H9 (cell line): ENCODE data around the gene PYGO2. TPM values are rescaled to one million over a fixed set of nuclear protein-coding genes. Genes with fewer than 3 reads are reported as not detected.

Source experiments
- DNase-seq: peaks from one replicate; pipeline ENCODE4 v3.0.0-alpha.2; 2017
- H2AFZ ChIP-seq: one replicate; pipeline ENCODE4 v1.6.1; 2013; ENCODE audit warnings: mild to moderate bottlenecking, low read length, control low read depth, moderate library complexity
- H2AK5ac ChIP-seq: 2 replicates; pipeline ENCODE4 v1.6.1; 2013; ENCODE audit warnings: low read length, control low read depth, mixed read lengths; ENCODE audit not compliant: insufficient read length
- H2BK120ac ChIP-seq: one replicate; pipeline ENCODE4 v1.6.1; 2013; ENCODE audit warnings: low read depth, mild to moderate bottlenecking, low read length, control low read depth, inconsistent platforms; ENCODE audit not compliant: poor library complexity, severe bottlenecking
- H2BK12ac ChIP-seq: 2 replicates; pipeline ENCODE4 v1.6.1; 2013; ENCODE audit warnings: low read length, control low read depth, mixed read lengths, low read depth; ENCODE audit not compliant: insufficient read length
- H2BK15ac ChIP-seq: 2 replicates; pipeline ENCODE4 v1.6.1; 2013; ENCODE audit warnings: low read depth, low read length, control low read depth
- H2BK20ac ChIP-seq: one replicate; pipeline ENCODE4 v1.6.1; 2013; ENCODE audit warnings: low read depth, mild to moderate bottlenecking, low read length, control low read depth, inconsistent platforms; ENCODE audit not compliant: poor library complexity, severe bottlenecking
- H2BK5ac ChIP-seq: 2 replicates; pipeline ENCODE4 v1.6.1; 2013; ENCODE audit warnings: low read length, control low read depth, mixed read lengths; ENCODE audit not compliant: insufficient read length
- H3K14ac ChIP-seq: 2 replicates; pipeline ENCODE4 v1.6.1; 2013; ENCODE audit warnings: low read length, control low read depth; ENCODE audit not compliant: insufficient read depth
- H3K18ac ChIP-seq: 2 replicates; pipeline ENCODE4 v1.6.1; 2013; ENCODE audit warnings: low read depth, mild to moderate bottlenecking, mixed read lengths, low read length, control low read depth; ENCODE audit not compliant: insufficient read length
- H3K23ac ChIP-seq: 2 replicates; pipeline ENCODE4 v1.6.1; 2013; ENCODE audit warnings: low read length, control low read depth, mixed read lengths, low read depth; ENCODE audit not compliant: insufficient read length
- H3K23me2 ChIP-seq: 2 replicates; pipeline ENCODE4 v1.6.1; 2013; ENCODE audit warnings: low read depth, mild to moderate bottlenecking, mixed read lengths, low read length, control low read depth; ENCODE audit not compliant: insufficient read length, poor library complexity, severe bottlenecking
- H3K27ac ChIP-seq: 2 replicates; pipeline ENCODE4 v1.5.1; 2013; ENCODE audit warnings: low read length, control low read depth, mixed read lengths, low read depth; ENCODE audit not compliant: insufficient read length
- H3K27me3 ChIP-seq: 2 replicates; pipeline ENCODE4 v1.6.1; 2013; ENCODE audit warnings: low read length, control low read depth, inconsistent platforms; ENCODE audit not compliant: insufficient read depth
- H3K4ac ChIP-seq: 2 replicates; pipeline ENCODE4 v1.6.1; 2013; ENCODE audit warnings: low read depth, mild to moderate bottlenecking, control low read depth, inconsistent platforms, low read length, moderate library complexity
- H3K4me1 ChIP-seq: 2 replicates; pipeline ENCODE4 v1.6.1; 2013; ENCODE audit warnings: low read length, control low read depth, inconsistent platforms; ENCODE audit not compliant: insufficient read depth
- H3K4me2 ChIP-seq: 2 replicates; pipeline ENCODE4 v1.6.1; 2013; ENCODE audit warnings: low read length, control low read depth, mixed read lengths; ENCODE audit not compliant: insufficient read length, insufficient read depth
- H3K56ac ChIP-seq: 2 replicates; pipeline ENCODE4 v1.6.1; 2013; ENCODE audit warnings: low read depth, mild to moderate bottlenecking, mixed read lengths, low read length, control low read depth; ENCODE audit not compliant: insufficient read length
- H3K79me1 ChIP-seq: 2 replicates; pipeline ENCODE4 v1.6.1; 2013; ENCODE audit warnings: low read depth, mild to moderate bottlenecking, moderate library complexity, low read length, control low read depth, inconsistent platforms; ENCODE audit not compliant: insufficient read depth, poor library complexity, severe bottlenecking
- H3K79me2 ChIP-seq: 2 replicates; pipeline ENCODE4 v1.6.1; 2013; ENCODE audit warnings: low read length, control low read depth, inconsistent platforms; ENCODE audit not compliant: insufficient read depth
- H3K9ac ChIP-seq: 2 replicates; pipeline ENCODE4 v1.6.1; 2013; ENCODE audit warnings: low read length, control low read depth, mixed read lengths; ENCODE audit not compliant: insufficient read length; ENCODE audit errors: extremely low read depth
- H3K9me3 ChIP-seq: one replicate; pipeline ENCODE4 v1.6.1; 2013; ENCODE audit warnings: low read depth, low read length, inconsistent platforms; ENCODE audit not compliant: control insufficient read depth
- H3T11ph ChIP-seq: one replicate; pipeline ENCODE4 v1.6.1; 2013; ENCODE audit warnings: mild to moderate bottlenecking, low read length, control low read depth, inconsistent platforms
- H4K20me1 ChIP-seq: one replicate; pipeline ENCODE4 v1.6.1; 2013; ENCODE audit not compliant: control insufficient read depth, insufficient read length, insufficient read depth
- H4K5ac ChIP-seq: 2 replicates; pipeline ENCODE4 v1.6.1; 2013; ENCODE audit warnings: low read depth, mild to moderate bottlenecking, mixed read lengths, low read length, control low read depth; ENCODE audit not compliant: insufficient read length
- H4K8ac ChIP-seq: replicated peaks from 2 replicates; pipeline ENCODE4 v1.6.1; 2013; ENCODE audit warnings: low read length, control low read depth, mixed read lengths, low read depth; ENCODE audit not compliant: insufficient read length
- H4K91ac ChIP-seq: 2 replicates; pipeline ENCODE4 v1.6.1; 2013; ENCODE audit warnings: low read depth, mild to moderate bottlenecking, moderate library complexity, mixed read lengths, low read length, control low read depth; ENCODE audit not compliant: insufficient read length
- H3K27ac Mint-ChIP-seq, 3 experiments: 2 replicates in 2 of 3; 3 replicates in 1 of 3; pipeline ENCODE4 v1.8.0; 2020 to 2021; ENCODE audit warnings: mixed read lengths in 3 of 3, mild to moderate bottlenecking in 1 of 3, moderate library complexity in 1 of 3
- H3K27me3 Mint-ChIP-seq: 2 replicates; pipeline ENCODE4 v1.8.0; 2021; ENCODE audit warnings: low read depth, mild to moderate bottlenecking, moderate library complexity, mixed read lengths
- H3K36me3 Mint-ChIP-seq, 3 experiments: 2 replicates in 2 of 3; 3 replicates in 1 of 3; pipeline ENCODE4 v1.8.0; 2020 to 2021; ENCODE audit warnings: low read depth in 3 of 3, mixed read lengths in 3 of 3; ENCODE audit not compliant: insufficient read depth in 1 of 3
- H3K4me1 Mint-ChIP-seq, 2 experiments: 2 replicates each; pipeline ENCODE4 v1.8.0; 2020; ENCODE audit warnings: mixed read lengths in 2 of 2
- H3K4me3 Mint-ChIP-seq, 2 experiments: 2 replicates in 1 of 2; 3 replicates in 1 of 2; pipeline ENCODE4 v1.8.0; 2020 to 2021; ENCODE audit warnings: mild to moderate bottlenecking in 2 of 2, mixed read lengths in 2 of 2, moderate library complexity in 1 of 2
- H3K9me3 Mint-ChIP-seq, 2 experiments: 2 replicates in 1 of 2; 3 replicates in 1 of 2; pipeline ENCODE4 v1.8.0; 2020; ENCODE audit warnings: mild to moderate bottlenecking in 2 of 2, mixed read lengths in 2 of 2, moderate library complexity in 1 of 2
- CTCF ChIP-seq: fragments of 200-600 bp; sonication (generic); conservative IDR thresholded peaks from 3 replicates; pipeline ENCODE4 v1.8.0; 2021; ENCODE audit warnings: antibody characterized with exemption, mild to moderate bottlenecking
- WGBS: extraction: QIAGEN DNeasy Blood & Tissue Kit; methylation state at CpG from one replicate; pipeline ENCODE4 v1.1.7; 2013; ENCODE audit warnings: missing lambda C conversion rate, low lambda C conversion rate, mixed read lengths; ENCODE audit not compliant: insufficient read length; ENCODE audit errors: extremely low coverage; 5-methylcytosine and 5-hydroxymethylcytosine counted together
- total RNA-seq: library from RNA; stranded (reverse); gene quantifications from 2 replicates; pipeline ENCODE4 v1.2.1, GENCODE V29; 2021

The PYGO2 gene
- total RNA-seq, 1 experiment from 2014 or later, result 38.7 TPM

- no peak overlapping the region; a peak in 1 of 5 replicates for H3K4me3 Mint-ChIP-seq
- peak; percentile 60 for DNase-seq
- H2BK120ac ChIP-seq, result no peak overlapping the region
- H3K56ac ChIP-seq, result no peak overlapping the region
- H3K4me2 ChIP-seq, result no peak overlapping the region
- no peak overlapping the region for H3K14ac ChIP-seq
- no peaks in the 10 kb centered on the region for H3K27me3 ChIP-seq
- peak overlapping the region in 1 of 3 experiments; percentile 28; a peak in 2 of 7 replicates for H3K27ac Mint-ChIP-seq
- H3K9me3 ChIP-seq, result no peaks in the 10 kb centered on the region
- no peak overlapping the region for H2BK5ac ChIP-seq
- H3K23ac ChIP-seq, result no peak overlapping the region
- no peak overlapping the region for H3K4ac ChIP-seq
- H4K8ac ChIP-seq, result no peak overlapping the region
- no peaks in the 10 kb centered on the region; a peak in 1 of 5 replicates for H3K9me3 Mint-ChIP-seq
- H3K4me1 ChIP-seq, result peaks cover 3% of the 10 kb centered on the region; the same call in 1 of the 2 replicates
- no peak overlapping the region for H2BK20ac ChIP-seq
- peaks cover 0 to 5% (median 0%) of the 10 kb centered on the region in 3 experiments; a peak in 3 of 7 replicates for H3K36me3 Mint-ChIP-seq
- no peak overlapping the region for H3K18ac ChIP-seq
- H2BK12ac ChIP-seq, result no peak overlapping the region
- no peaks in the 10 kb centered on the region for H3K27me3 Mint-ChIP-seq
- no peaks in the 10 kb centered on the region for H3K79me2 ChIP-seq
- H2AFZ ChIP-seq, result no peak overlapping the region
- no peak overlapping the region for H2AK5ac ChIP-seq
- no peaks in the 10 kb centered on the region for H4K20me1 ChIP-seq
- H4K91ac ChIP-seq, result no peak overlapping the region
- WGBS, result no CpG with 5 or more reads among the region's 5 CpGs
- peaks cover 8% of the 10 kb centered on the region for H3K23me2 ChIP-seq
- H3K27ac ChIP-seq, result no peak overlapping the region
- H3K4me1 Mint-ChIP-seq, result peaks cover 34 to 36% of the 10 kb centered on the region in 2 experiments
- H3T11ph ChIP-seq, result no peak overlapping the region
- TF ChIP-seq CTCF, result no peak
- H2BK15ac ChIP-seq, result no peak overlapping the region
- H4K5ac ChIP-seq, result no peak overlapping the region
- no peak overlapping the region for H3K9ac ChIP-seq
- H3K79me1 ChIP-seq, result no peaks in the 10 kb centered on the region
Observed at GRCh38 chr1:154941333-154942013, 20.1 kb downstream of the PYGO2 start.
